Lower lobe of right lung (tissue), 2 donors: ENCODE data around the gene AFAP1. TPM values are rescaled to one million over a fixed set of nuclear protein-coding genes. Genes with fewer than 3 reads are reported as not detected.

Source experiments
- ATAC-seq, 2 donors: fragments of 200-7000 bp; cut with Tn5 transposase; one replicate each; pipeline ENCODE4 v1.9.1; 2020 to 2022; ENCODE audit warnings: mild to moderate bottlenecking in 2 of 2, moderate library complexity in 2 of 2
- DNase-seq: peaks from one replicate; pipeline ENCODE4 v3.0.0-alpha.2; 2020
- H3K27ac ChIP-seq: fragments of 200-600 bp; one replicate; pipeline ENCODE4 v1.8.0; 2022
- H3K27me3 ChIP-seq: fragments of 200-600 bp; one replicate; pipeline ENCODE4 v1.8.0; 2022; ENCODE audit warnings: low read depth
- H3K36me3 ChIP-seq: fragments of 200-600 bp; one replicate; pipeline ENCODE4 v1.8.0; 2022; ENCODE audit warnings: mild to moderate bottlenecking
- H3K4me1 ChIP-seq: fragments of 200-600 bp; one replicate; pipeline ENCODE4 v1.8.0; 2022
- H3K4me3 ChIP-seq: fragments of 200-600 bp; one replicate; pipeline ENCODE4 v1.8.0; 2022; ENCODE audit warnings: mild to moderate bottlenecking
- H3K9me3 ChIP-seq: fragments of 200-600 bp; one replicate; pipeline ENCODE4 v1.8.0; 2022
- intact Hi-C: fragments of 100-400 bp; cut with DNase I; formaldehyde crosslinking; loops from one replicate; pipeline ENCODE4 v1.11.0; 2022
- long read RNA-seq: library from polyadenylated mRNA; unstranded; transcript quantifications from one replicate; pipeline ENCODE4 v2.0.0, GENCODE V29; 2021
- total RNA-seq: library from RNA; stranded (reverse); fragmentation: NEBNext Ultra II Directional; extraction: Animal tissue kit (Norgen Biotek cat#: 25700); gene quantifications from one replicate; pipeline ENCODE4 v1.2.1, GENCODE V29; 2021
- TF ChIP-seq, protein P1 (sequence below): fragments of 200-600 bp; IDR thresholded peaks from one replicate; pipeline ENCODE4 v1.8.0; 2022; ENCODE audit warnings: antibody characterized with exemption, mild to moderate bottlenecking
- donor health status: DM: no; HTN: yes; CAD: no; lungs with severe emphysema.

Gene AFAP1, protein sequence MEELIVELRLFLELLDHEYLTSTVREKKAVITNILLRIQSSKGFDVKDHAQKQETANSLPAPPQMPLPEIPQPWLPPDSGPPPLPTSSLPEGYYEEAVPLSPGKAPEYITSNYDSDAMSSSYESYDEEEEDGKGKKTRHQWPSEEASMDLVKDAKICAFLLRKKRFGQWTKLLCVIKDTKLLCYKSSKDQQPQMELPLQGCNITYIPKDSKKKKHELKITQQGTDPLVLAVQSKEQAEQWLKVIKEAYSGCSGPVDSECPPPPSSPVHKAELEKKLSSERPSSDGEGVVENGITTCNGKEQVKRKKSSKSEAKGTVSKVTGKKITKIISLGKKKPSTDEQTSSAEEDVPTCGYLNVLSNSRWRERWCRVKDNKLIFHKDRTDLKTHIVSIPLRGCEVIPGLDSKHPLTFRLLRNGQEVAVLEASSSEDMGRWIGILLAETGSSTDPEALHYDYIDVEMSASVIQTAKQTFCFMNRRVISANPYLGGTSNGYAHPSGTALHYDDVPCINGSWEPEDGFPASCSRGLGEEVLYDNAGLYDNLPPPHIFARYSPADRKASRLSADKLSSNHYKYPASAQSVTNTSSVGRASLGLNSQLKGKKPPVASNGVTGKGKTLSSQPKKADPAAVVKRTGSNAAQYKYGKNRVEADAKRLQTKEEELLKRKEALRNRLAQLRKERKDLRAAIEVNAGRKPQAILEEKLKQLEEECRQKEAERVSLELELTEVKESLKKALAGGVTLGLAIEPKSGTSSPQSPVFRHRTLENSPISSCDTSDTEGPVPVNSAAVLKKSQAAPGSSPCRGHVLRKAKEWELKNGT
- 21.0 TPM for total RNA-seq
- long read RNA-seq, full-length matches to known transcripts = 4 of 31 reads
- long read RNA-seq, partial matches to known transcripts = 7 of 31 reads
- long read RNA-seq, other reads (novel, unspliced or antisense) = 20 of 31 reads

DNA sequence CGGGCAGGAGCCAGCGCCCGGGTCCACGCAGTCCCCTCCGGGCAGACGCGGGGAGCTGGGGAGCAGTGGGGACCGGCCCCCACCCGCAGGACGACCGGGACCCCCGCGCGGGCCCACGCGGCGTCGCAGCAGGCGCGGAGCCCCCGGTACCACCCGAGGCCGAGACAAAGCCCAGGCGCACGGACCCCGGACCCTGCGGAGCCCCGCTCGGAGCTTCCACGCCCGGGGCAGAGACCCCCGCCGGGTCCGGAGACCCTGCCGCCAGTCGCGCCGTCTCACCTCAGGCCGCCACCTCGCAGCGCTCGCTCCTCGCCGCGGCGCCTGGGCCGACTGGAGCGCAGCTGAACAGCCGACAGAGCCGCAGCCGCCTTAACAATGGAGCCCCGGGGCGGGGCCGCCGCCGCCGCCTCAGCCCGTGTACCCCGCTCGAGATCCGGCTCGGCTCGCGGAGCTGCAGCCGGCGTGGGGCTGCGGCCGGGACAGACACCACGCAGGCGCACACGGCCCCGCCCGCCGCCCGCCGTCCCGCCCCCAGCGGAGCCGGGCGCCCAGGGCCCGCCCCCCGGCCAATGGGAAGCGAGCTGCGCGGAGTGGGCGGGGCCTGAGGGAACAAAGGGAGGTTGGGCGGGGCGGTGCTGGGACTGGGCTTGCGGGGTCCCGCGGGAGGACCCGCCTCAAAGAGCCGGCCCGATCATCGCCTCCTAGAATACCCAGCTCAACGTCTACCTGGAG lies at the start of gene AFAP1:
AFAP1 (minus strand) TSS at position 485 of the 732 bp plus-strand sequence. CDS start 67,783 bp downstream, outside the sequence.
- no peaks in the 10 kb centered on the region for H3K9me3 ChIP-seq
- ATAC-seq (peak; percentile 98), DNase-seq (peak; percentile 89)
- peak within 1 kb of the TSS; percentile 93 for H3K27ac ChIP-seq
- H3K27me3 ChIP-seq = no peaks in the 10 kb centered on the region
- peak within 1 kb of the TSS; percentile 82 for H3K4me3 ChIP-seq
- no peaks in the 10 kb centered on the region for H3K36me3 ChIP-seq
- TF ChIP-seq, protein P1, sequence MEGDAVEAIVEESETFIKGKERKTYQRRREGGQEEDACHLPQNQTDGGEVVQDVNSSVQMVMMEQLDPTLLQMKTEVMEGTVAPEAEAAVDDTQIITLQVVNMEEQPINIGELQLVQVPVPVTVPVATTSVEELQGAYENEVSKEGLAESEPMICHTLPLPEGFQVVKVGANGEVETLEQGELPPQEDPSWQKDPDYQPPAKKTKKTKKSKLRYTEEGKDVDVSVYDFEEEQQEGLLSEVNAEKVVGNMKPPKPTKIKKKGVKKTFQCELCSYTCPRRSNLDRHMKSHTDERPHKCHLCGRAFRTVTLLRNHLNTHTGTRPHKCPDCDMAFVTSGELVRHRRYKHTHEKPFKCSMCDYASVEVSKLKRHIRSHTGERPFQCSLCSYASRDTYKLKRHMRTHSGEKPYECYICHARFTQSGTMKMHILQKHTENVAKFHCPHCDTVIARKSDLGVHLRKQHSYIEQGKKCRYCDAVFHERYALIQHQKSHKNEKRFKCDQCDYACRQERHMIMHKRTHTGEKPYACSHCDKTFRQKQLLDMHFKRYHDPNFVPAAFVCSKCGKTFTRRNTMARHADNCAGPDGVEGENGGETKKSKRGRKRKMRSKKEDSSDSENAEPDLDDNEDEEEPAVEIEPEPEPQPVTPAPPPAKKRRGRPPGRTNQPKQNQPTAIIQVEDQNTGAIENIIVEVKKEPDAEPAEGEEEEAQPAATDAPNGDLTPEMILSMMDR = no peak
- intact Hi-C loops = no loop called here
- H3K4me1 ChIP-seq = peaks cover 27% of the 10 kb centered on the region

DNA sequence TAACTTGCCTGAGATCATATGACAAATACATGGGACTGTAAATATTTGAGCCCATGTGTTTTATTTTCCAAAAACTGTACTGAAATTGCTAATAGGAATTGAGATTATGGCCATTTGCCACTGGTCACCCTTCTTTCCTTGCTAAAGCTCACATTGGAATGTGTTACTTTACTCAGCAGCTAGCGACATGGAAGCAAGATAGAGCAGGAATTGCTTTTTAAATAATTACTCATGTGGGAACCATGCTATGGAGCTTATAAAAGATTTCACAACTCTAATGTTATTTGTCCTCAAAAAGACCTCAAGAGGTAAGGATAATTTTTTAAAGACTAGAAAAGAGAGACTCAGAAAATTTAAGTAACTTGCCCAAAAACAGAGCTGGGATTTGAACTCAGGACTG lies 48.8 kb upstream of the AFAP1 start:
- intact Hi-C loops = loop anchor here (5.0 kb wide), 1 partner anchor 186 kb away; no protein-coding TSS in a partner anchor
- Histone ChIP-seq H3K4me1 (peaks cover 6% of the 10 kb centered on the region), H3K36me3 (no peaks in the 10 kb centered on the region), H3K4me3 (no peak overlapping the region), H3K27me3 (no peaks in the 10 kb centered on the region), H3K9me3 (peaks cover 6% of the 10 kb centered on the region), H3K27ac (no peak overlapping the region)
- ATAC-seq (no peak), DNase-seq (no peak)
- TF ChIP-seq, protein P1 = no peak

DNA sequence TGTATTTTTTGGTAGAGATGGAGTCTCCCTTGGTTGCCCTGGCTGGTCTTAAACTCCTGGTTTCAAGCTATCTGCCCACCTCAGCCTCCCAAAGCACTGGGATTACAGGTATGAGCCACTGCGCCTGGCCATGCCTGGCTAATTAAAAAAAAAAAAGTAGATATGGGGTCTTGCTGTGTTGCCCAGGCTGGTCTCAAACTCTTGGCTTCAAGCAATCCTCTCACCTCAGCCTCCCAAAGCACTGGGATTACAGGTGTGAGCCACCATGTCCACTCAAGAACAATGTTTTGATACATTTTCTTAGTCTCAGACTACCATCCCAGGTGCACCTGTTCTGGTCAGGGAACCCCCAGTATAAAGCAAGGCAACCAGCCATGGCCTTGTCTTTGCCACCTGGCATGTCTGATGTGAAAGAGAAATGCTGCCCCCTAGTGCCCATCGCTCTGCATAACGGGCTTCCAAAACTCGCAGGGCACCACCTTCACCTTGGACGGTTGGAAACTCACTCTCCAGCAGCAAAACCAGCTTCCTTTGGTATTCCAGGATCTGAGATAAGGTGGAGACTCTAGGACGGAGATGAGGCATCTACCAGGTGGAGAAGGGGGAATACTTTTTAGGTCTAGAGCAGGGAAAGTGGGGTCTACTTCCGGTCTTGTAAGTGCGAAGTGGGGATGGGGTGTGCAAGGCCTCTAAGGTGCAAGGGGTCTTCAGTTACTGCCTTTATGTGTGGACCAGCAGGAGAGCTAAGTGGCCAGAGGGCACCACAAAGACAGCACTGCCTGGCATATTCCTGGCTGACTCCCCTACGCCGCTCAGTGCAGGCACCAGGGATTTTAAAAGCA lies 47.7 kb upstream of the AFAP1 start:
- peak; percentile 69 for DNase-seq

DNA sequence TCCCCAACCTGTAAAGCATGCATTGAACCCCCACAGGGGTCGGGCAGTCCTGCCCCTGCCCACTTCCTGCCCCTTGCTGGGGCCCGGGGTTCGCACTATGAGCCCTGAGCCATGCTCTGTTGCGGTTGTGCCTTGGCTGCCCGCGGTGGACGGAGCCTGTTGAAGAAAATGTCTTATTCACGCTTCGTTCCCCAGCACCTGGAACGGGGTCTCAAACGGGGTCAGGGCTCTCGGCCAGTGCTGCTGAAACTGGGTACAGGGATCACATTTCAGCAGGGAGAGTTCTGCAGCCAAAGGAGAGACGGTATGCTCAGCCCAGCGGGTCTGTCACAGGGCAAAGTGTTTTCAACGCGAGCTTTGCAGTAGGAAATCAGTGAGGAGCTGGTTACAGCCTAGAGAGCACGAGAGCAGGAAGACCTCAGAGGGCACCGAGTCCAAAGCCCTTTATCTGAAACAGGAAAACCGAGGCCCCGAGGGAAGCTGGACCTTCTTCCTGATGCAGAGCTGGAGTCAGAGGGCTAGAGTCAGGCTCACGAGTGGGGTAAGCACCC lies 46.3 kb upstream of the AFAP1 start:
- H3K36me3 ChIP-seq = no peaks in the 10 kb centered on the region

More for the DNA sequence above, 47.7 kb upstream of the AFAP1 start:
- Histone ChIP-seq H3K4me3 (no peak overlapping the region), H3K27me3 (no peaks in the 10 kb centered on the region), H3K27ac (no peak overlapping the region), H3K36me3 (no peaks in the 10 kb centered on the region), H3K9me3 (peaks cover 6% of the 10 kb centered on the region), H3K4me1 (peaks cover 6% of the 10 kb centered on the region)
- TF ChIP-seq, protein P1 = peak; percentile 93
- peak; percentile 83 to 89 for ATAC-seq
- intact Hi-C loops = loop anchor here (5.0 kb wide), 1 partner anchor 185 kb away; no protein-coding TSS in a partner anchor

More for the DNA sequence above, 46.3 kb upstream of the AFAP1 start:
- Histone ChIP-seq H3K4me3 (no peak overlapping the region), H3K27ac (no peak overlapping the region), H3K27me3 (no peaks in the 10 kb centered on the region), H3K9me3 (peaks cover 6% of the 10 kb centered on the region), H3K4me1 (peaks cover 6% of the 10 kb centered on the region)
- DNase-seq (no peak), ATAC-seq (no peak)
- intact Hi-C loops = loop anchor here (5.0 kb wide), 1 partner anchor 184 kb away; no protein-coding TSS in a partner anchor
- TF ChIP-seq, protein P1 = no peak
